ENCODE results near the gene GAST. TPM values are rescaled to one million over a fixed set of nuclear protein-coding genes. Genes with fewer than 3 reads are reported as not detected.

The GAST gene
- total and polyA plus RNA-seq, 2 of the 13 experiments (the other 11 are each of a cell fraction or from before 2014, with no cell fraction given): 0.32 to 0.42 TPM

DNA sequence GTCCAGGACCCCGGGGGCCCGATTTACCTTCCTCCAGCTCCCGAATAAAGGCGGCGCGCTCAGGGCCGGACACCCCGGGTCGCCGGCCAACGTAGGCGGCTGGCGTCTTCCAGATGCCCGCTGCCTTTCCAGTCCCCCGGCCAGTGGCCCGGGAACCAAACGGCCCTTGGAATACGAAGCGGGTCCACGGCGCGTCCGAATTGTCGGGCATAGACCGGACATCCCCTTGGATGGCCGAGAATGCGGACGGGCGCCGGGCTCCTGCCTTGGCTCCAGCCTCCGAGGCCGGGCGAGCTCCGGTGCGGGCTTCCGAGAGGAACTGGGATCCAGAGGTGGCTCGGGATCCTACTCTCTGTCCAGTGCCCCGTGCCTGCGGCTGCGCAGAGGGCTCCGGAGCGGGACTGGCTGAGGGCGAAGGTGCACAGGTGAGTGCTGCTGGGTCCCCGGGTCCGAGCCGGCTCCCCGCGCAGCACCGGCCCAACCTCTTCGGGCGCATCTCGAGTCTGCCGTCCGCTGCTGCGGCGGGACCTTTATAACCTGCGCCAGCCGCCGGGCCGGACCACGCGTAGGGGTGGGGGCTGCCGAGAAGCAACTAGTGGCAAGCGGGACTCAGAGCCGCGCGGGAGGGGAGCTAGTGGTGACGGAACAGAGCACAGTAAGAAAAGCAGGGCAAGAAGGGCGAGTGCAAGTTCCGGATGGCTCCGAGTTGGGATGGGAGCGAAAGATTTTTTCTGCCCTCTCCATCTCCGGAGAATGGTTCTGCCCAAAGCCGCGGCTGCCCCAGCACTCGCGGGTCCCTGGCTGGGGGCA, 22.2 kb downstream of the GAST start, which contains the start of gene HAP1 (continued):
- TF ChIP-seq ZNF747 (CRISPR knock-in tag; IDR thresholded peaks at IDR 0.05; ENCODE audit: borderline replicate concordance) (no peak), HNF4A (CRISPR knock-in tag; IDR thresholded peaks at IDR 0.05) (no peak), NAIF1 (CRISPR knock-in tag; IDR thresholded peaks at IDR 0.05; ENCODE audit: borderline replicate concordance) (no peak), ZNF564 (CRISPR knock-in tag; IDR thresholded peaks at IDR 0.05) (0 out of 2 replicates have a peak, but pooled peaks have one; percentile 38), CBX2 (IDR thresholded peaks at IDR 0.05; ENCODE audit: low read depth, low read length) (no peak), CBX2 (CRISPR knock-in tag; IDR thresholded peaks at IDR 0.05; ENCODE audit: low read depth) (no peak), POLR2A (IDR thresholded peaks at IDR 0.05; ENCODE audit: insufficient read depth in 1 of 2, low read depth in 2 of 2, low read length in 2 of 2) (peak; percentile 84 to 90), TAF15 (IDR thresholded peaks at IDR 0.05; ENCODE audit: low read depth, low read length, poor library complexity, severe bottlenecking) (no peak), ZFP36L1 (CRISPR knock-in tag; IDR thresholded peaks at IDR 0.05) (0 out of 2 replicates have a peak, but pooled peaks have one; percentile 30), ZNF367 (CRISPR knock-in tag; IDR thresholded peaks at IDR 0.05; ENCODE audit: borderline replicate concordance) (no peak), ZBTB42 (CRISPR knock-in tag; IDR thresholded peaks at IDR 0.05) (no peak), IKZF4 (CRISPR knock-in tag; IDR thresholded peaks at IDR 0.05; ENCODE audit: borderline replicate concordance, low read depth, not compliant biosample characterization) (no peak), CEBPG (CRISPR knock-in tag; IDR thresholded peaks at IDR 0.05) (no peak), SAP130 (CRISPR knock-in tag; IDR thresholded peaks at IDR 0.05; ENCODE audit: low read depth) (peak; percentile 39)
- TF ChIP-seq, protein P1, sequence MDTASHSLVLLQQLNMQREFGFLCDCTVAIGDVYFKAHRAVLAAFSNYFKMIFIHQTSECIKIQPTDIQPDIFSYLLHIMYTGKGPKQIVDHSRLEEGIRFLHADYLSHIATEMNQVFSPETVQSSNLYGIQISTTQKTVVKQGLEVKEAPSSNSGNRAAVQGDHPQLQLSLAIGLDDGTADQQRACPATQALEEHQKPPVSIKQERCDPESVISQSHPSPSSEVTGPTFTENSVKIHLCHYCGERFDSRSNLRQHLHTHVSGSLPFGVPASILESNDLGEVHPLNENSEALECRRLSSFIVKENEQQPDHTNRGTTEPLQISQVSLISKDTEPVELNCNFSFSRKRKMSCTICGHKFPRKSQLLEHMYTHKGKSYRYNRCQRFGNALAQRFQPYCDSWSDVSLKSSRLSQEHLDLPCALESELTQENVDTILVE (CRISPR knock-in tag; IDR thresholded peaks at IDR 0.05): no peak; the same call in 1 of the 2 replicates
- TF ChIP-seq, protein P2, sequence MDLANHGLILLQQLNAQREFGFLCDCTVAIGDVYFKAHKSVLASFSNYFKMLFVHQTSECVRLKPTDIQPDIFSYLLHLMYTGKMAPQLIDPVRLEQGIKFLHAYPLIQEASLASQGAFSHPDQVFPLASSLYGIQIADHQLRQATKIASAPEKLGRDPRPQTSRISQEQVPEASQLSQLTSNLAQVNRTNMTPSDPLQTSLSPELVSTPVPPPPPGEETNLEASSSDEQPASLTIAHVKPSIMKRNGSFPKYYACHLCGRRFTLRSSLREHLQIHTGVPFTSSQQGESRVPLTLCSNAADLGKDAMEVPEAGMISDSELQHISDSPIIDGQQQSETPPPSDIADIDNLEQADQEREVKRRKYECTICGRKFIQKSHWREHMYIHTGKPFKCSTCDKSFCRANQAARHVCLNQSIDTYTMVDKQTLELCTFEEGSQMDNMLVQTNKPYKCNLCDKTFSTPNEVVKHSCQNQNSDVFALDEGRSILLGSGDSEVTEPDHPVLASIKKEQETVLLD (CRISPR knock-in tag; IDR thresholded peaks at IDR 0.05; ENCODE audit: low read depth): no peak
- TF ChIP-seq, protein P3, sequence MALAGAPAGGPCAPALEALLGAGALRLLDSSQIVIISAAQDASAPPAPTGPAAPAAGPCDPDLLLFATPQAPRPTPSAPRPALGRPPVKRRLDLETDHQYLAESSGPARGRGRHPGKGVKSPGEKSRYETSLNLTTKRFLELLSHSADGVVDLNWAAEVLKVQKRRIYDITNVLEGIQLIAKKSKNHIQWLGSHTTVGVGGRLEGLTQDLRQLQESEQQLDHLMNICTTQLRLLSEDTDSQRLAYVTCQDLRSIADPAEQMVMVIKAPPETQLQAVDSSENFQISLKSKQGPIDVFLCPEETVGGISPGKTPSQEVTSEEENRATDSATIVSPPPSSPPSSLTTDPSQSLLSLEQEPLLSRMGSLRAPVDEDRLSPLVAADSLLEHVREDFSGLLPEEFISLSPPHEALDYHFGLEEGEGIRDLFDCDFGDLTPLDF (CRISPR knock-in tag; IDR thresholded peaks at IDR 0.05): no peak
- TF ChIP-seq, protein P4, sequence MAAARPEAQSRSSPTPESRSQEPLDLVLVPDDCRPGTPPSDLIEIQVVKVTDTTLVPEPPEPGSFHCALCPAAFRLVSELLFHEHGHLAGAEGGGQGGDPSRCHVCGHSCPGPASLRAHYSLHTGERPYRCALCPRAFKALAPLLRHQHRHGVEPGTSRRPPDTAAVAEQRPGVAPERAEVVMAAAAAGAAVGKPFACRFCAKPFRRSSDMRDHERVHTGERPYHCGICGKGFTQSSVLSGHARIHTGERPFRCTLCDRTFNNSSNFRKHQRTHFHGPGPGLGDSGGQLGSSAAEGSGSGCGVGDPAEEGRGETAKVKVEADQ (CRISPR knock-in tag; IDR thresholded peaks at IDR 0.05; ENCODE audit: borderline replicate concordance): peak; percentile 87; the same call in 1 of the 2 replicates
- TF ChIP-seq, protein P5, sequence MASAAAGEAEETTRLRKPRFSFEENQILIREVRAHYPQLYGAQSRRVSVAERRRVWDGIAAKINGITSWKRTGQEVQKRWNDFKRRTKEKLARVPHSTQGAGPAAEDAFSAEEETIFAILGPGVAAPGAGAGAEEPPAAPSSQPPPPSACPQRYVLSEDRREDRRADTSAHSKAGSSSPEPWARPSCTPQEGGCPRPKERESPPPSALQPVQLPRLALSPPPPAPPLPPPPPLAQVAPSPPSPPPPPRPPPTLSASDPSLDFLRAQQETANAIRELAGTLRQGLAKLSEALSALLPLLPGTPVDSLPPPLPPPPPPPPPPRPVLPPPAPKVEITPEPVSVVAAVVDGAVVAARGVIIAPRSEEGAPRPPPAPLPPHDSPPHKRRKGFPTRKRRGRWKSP (CRISPR knock-in tag; IDR thresholded peaks at IDR 0.05): peak; percentile 81; the same call in 1 of the 2 replicates
- TF ChIP-seq, protein P6, sequence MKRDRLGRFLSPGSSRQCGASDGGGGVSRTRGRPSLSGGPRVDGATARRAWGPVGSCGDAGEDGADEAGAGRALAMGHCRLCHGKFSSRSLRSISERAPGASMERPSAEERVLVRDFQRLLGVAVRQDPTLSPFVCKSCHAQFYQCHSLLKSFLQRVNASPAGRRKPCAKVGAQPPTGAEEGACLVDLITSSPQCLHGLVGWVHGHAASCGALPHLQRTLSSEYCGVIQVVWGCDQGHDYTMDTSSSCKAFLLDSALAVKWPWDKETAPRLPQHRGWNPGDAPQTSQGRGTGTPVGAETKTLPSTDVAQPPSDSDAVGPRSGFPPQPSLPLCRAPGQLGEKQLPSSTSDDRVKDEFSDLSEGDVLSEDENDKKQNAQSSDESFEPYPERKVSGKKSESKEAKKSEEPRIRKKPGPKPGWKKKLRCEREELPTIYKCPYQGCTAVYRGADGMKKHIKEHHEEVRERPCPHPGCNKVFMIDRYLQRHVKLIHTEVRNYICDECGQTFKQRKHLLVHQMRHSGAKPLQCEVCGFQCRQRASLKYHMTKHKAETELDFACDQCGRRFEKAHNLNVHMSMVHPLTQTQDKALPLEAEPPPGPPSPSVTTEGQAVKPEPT (CRISPR knock-in tag; IDR thresholded peaks at IDR 0.05; ENCODE audit: low read depth): no peak
- TF ChIP-seq, protein P7, sequence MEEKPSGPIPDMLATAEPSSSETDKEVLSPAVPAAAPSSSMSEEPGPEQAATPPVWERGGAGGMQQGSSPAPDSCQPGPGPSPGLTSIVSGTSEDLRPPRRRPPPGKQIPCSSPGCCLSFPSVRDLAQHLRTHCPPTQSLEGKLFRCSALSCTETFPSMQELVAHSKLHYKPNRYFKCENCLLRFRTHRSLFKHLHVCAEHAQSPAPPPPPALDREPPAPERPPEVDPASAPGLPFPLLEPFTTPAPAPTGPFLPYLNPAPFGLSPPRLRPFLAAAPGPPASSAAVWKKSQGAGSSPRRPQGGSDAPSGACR (CRISPR knock-in tag; IDR thresholded peaks at IDR 0.05): 0 out of 2 replicates have a peak, but pooled peaks have one; percentile 19

Measured in HepG2 (cell line).